ENCODE results near the gene MS4A8.
"Not testable (repeated sequence)": the region's sequence is repeated elsewhere in the genome, so short reads cannot be mapped to it uniquely, and the experiment has no call there.

Gene MS4A8

DNA sequence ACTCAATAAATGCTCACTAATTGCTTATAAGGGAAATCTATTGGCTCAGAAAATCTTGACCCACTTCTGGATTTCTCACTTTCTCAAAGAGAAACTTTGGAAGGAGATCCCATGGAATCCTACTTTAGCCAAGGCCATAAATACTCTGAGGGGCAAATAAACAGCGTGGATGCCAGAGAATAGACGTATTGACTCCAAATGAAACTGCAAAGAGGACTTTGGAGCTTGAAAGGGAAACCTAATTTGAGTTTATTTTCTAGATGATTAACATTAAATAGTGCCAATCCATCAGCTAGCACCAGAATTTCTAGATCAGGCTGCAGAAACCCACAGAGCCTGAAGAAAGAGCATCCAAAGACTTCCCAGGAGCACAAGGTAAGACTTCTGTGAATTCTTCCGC is 25.0 kb downstream of the MS4A8 start, which contains the start of gene MS4A18:
Gene MS4A18, plus strand, starts transcription at position 301 of the 400 bp plus-strand sequence.
- no peak for DNase-seq (ENCODE audit: low read depth, low spot score)

DNA sequence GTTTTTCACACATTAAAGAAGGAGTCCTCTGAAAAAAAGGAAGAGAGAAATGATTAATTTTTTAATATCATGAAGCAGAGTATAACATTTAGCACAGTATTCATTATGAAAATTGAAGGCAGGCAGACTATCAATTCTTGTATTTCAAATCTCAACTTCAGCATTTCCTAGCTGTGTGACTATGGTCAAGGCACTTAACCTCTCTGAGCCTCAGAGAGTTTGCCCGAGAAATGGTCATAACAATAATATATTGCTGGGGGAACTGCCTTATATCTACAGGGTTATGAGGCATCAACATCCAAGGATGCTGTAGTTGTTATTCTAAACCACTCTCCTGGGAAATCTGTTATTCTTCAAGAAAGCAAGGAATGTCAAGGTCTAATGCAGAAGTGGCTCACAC is 26.2 kb downstream of the MS4A8 start:
- no peak for DNase-seq (ENCODE audit: low read depth, low spot score)

DNA sequence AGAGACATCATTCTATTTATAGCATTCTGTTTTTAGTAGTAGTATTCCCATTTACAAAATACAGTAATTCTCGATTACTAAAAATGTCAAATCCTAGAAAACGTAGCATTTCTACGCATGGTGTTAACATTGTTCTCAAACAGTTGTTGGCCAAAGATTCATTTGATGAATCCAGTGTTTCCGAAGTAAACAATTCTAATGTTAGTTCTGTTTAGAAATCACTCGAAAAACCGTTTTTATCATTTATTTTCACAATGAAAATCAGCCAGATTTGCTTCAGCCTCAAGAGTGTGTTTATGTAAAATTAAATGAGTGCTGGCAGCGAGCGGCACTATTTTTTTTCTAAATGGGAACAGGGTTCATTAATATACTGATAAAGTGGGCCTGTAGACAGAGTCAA is 32.2 kb downstream of the MS4A8 start:
- DNase-seq (ENCODE audit: low read depth, low spot score) = no peak

DNA sequence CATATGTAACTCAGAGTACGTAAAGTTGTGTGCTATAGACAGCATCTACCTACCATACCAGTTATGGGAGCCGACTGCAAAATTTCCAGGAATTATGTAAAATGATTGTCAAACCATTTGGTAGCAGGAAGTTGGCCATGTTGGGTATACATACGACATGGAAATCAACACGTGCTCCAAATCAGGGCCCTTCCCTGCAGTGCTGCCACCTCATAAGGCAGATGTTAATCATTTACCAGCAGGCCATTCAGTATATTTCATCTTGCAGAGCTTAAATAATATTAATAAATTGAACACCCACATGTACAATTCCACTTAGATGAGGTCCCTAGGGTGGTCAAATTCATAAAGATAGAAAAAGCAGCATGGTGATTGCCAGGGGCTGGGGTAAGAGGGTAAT is 34.9 kb downstream of the MS4A8 start:
- DNase-seq (ENCODE audit: low read depth, low spot score) = no peak

DNA sequence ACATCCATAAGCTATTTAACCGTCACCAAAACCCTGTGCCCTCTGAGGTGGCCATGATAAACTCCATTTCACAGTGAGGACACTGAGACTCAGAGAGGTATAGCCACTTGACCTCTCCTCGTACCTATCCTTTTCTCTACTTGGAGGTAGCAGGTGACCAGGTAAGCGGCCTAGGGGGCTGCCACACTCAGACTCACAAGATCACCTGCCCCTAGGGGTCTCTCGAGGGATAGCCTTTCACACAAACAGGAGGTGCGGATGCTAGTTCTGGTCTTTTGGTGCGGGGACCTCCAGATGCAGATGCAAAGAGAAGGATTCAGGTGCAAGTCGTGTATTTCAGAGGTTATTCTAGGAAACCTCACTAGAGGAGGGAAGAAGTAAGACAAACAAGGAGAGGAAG is 39.7 kb downstream of the MS4A8 start:
- no peak for DNase-seq (ENCODE audit: low read depth, low spot score)

DNA sequence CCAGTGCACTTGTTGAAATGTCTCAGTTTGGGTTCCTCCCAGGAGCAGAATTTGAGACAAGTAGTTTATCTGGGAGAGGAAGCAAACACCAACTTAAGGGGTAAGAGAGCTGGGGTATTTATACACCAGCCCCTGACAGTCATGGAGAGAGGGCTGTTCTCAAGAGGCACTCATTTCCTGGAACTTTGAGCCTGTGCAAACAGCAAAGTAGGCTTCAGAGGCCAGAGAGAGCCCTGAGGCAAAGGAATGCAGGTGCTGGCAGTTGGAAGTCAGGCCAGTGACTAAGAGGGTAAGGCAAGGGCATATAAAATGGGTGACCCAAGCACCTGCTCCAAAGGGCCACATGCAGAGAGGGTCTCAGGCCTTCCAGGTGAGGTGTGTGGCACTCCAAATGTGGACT is 41.2 kb downstream of the MS4A8 start:
- DNase-seq (ENCODE audit: low read depth, low spot score) = no peak

DNA sequence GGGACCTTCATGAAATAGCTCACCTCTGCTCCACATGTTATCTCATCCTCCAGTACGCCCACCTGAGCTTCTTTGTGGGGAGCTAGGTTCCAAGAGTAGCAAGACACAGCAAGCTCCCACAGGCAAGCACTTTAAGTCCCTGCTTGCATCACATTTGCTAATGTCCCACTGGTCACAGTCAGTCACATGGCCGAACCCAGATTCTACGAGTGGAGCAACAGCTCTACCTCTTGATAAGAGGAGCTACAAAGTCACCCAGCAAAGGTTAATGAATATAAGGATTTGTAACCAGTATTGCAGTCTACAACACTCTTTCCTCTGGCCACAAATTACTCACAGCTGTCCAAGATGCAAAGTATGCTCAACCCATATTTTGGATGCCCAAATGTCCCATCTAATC is 42.0 kb downstream of the MS4A8 start:
- DNase-seq (ENCODE audit: low read depth, low spot score) = no peak

DNA sequence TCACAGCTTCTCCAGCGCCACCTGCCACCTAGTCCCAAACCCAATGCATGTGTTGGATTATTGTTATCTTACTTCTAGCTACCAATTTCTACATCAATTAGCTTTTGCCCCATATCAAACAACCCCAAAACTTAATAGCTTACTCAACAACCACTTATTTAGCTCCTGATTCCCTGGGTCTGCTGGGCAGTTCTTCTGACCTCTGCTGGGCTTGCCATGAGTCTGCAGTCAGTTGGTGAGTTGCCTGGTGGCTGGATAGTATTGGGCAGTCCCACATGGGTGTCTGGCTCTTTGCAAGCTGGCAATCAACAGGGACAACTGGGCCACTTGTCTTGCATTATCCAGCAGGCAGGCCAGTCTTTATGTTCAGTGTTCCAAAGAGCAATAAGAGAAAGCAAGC is 43.6 kb downstream of the MS4A8 start:
- no peak for DNase-seq (ENCODE audit: low read depth, low spot score)

DNA sequence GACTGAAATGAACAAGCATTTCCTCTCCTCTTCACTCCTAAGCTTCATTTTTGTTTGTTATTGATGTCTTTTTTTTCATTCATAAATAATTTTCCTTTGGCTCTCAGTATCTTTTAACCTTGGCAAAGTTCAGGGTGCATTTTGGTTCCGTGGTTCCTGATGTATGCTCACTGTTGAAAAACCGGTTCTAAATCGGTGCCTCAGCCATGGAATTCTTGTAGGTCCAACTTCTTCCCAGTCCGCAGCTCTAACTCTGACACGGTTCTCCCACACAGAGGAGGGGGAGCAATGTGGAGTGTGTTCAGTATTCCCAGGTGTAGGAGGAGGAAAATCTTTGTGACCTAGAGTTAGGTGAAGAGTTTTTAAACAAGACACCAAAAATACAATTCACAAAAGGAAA is 44.7 kb downstream of the MS4A8 start:
- no peak for DNase-seq (ENCODE audit: low read depth, low spot score)

DNA sequence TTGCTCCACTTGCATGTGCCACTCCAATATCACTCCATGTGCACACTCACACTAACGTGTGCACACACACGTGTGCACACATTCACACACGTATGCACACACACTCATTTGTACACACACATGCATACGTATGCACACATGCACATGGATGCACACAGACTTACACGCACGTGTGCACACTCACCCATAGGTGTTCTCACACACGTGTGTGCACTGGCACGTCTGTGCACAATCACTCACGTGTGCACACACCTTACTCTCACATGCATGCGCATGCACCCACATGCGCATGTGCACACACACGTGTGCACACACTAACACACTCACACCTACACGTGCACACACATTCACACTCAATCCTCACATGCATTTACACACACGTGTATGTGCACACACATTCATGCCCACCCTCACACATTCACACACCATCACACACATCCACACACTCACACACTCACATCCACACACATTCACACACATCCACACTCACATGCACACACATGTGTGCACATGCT is 48.0 kb downstream of the MS4A8 start:
- DNase-seq (ENCODE audit: low read depth, low spot score) = no peak

DNA sequence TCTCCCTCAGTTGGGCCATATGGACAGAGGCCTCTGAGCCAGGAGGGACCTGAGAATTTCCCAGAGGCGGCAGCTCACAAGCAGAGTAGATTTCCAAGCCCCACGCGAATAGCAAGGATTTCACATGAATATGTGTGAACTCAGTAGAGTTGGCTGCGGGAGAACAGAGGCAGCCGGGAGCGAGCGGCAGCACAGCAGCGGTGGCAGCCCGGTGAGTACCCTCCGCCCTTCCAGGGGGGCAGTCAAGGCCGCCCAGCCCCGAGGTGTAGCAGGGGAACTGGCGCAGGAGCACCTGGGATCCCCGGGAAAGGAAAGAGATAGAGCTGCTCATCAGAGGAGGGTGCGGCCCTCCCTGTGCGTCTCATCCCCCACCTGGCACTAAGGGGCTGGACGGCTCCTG is 48.8 kb downstream of the MS4A8 start:
- no peak for DNase-seq (ENCODE audit: low read depth, low spot score)

DNA sequence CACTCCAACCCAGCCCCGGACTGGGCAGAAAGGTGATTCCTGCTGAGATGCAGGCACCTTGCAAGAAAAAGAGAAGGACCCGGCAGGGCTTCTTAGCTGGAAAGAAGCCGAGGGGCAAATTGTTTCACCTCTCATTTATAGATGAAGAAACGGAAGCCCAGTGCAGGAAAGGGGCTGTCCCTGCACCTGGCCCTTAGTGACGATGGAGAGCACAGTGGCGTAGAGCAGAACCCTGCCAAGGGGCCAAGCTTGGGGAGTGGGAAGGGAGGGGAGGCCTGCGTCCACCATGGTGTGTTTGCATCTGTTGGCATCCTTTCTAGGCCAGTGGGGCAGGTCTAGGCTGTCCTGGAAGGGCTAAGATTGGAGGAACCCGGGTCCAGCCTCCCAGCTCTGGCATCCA is 49.4 kb downstream of the MS4A8 start:
- DNase-seq (ENCODE audit: low read depth, low spot score) = no peak

DNA sequence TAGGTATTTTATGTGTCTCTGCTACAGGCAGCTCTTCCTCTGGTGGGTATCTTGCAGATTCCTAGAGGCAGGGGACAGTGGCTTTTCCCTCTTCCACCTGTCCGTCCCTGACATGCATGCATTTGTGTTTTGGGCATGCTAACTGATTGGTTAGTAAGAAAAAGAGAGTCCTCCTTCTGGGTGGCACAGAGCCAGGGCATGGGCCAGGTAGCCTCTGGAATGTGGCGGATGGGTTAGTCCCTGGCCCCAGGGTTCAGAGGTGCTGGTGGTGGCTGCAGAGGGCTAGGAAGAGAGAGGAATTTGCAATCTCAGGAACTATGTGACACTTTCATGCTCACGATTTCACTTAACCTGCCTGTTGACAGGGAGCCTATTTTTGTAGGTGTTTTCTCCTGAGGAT is 51.5 kb downstream of the MS4A8 start:
- no peak for DNase-seq (ENCODE audit: low read depth, low spot score)

DNA sequence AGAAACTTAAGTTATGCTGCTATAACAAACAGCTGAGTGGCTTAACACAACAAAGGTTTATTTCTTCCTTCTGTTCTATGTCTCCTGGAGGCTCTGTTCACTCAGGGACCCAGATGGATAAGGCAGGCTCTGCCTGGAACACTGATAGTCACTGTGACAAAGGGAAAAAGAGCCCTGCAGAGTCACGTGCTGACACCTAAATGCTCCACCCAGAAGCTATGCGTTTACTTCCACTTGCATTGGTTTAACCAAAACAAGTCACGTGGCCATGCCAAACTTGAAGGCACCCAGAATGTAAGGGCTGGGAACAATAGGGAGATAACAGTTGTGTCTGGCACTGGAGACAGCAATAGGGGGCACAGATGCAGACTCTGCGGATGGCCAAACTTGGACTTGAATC is 53.9 kb downstream of the MS4A8 start:
- no peak for DNase-seq (ENCODE audit: low read depth, low spot score)

DNA sequence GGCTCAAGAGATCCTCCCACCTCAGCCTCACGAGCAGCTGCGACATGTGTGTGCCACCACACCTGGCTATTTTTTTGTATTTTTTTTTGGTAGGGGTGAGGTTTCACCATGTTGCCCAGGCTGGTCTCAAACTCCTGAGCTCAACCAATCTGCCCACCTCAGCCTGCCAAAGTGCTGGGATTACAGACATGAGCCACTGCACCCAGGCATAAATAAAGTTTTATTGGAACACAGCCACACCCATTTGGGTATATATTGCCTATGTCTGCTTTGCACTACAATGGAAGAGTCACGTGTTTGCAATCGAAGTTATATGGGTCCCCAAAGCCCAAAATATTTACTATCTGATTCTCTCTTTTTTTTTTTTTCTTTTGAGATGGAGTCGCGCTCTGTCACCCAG is 55.5 kb downstream of the MS4A8 start:
- no peak for DNase-seq (ENCODE audit: low read depth, low spot score)

DNA sequence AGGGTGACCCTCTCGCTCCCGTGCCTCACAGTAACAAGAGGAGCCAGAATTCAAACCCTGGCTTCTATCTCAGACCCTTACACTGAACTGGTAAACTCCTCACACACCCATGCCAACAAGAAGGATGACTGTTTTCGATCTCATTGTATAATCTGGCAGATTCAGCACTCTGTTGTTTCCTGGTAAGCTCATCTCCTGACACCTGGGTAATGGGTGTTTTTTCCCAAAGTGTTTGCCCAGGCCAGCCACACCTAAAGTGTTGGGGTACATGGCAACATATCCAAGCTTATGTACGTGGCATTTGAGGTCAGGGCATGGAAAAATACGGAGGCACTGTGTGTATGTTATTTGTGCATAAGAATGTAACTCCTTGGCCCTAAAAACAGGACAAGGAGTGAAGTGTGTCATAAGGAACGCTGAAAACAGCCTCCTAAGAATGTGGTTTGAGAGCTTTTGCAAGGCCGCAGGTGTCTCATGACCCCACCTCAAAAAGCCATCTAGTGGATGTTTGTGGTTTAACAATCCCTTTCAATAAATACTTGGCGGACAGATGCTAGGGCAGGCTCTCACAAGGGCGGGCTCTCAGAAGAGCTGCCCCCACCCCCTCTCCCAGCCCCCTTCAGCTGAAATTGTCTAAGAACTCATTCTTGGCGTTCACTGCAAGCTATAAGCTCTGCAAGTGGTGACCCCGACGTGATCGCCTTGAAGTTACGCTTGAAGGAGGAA is 57.1 kb downstream of the MS4A8 start, which contains the start of gene MS4A15:
Gene MS4A15, plus strand, starts transcription at position 561 of the 726 bp plus-strand sequence. CDS start 6,867 bp downstream, outside the sequence.
- no peak for DNase-seq (ENCODE audit: low read depth, low spot score)

DNA sequence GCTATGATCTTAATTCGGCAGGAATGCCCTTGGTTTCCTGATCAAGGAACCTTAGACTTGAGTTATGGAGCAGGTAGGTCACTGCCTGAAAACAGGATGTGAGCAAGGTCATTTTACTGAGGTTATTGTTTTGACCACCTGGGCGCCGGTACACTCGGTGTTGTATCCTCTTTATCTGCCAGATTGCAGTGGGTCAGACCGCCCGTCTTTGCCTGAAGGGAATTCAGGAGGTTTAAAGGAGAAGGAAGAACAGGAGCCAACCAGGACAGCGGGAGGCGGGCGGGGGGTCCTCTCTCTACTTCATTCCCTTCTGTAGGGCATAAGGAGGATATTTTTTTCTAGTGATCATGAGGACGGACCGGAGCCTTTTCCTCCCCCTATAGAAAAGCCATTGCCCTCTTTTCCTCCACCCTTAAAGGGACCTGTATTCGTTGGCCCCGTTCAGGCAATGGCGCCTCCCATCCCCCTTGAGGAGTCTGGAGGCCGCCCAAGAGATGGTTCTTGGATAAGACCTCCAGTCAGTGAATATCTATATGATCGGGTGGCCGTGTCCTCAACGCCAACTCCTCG is 57.9 kb downstream of the MS4A8 start:
- no peak for DNase-seq (ENCODE audit: low read depth, low spot score)

DNA sequence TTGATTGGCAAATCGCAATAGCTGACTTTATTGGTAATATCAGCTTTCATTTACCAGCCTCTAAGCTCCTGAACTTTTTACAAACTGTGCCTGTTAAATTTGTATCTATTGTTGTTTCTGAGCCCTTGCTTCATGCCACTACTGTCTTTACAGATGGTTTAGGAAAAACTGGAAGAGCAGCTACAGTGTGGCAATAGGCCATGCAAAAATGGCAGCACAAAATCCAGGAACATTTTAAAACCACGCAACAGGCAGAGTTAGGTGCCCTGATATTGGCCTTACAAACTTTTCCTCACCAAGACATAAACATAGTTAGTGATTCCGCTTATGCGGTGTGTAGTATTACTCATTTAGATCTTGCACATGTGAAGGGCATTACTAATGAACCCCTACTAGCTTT is 59.3 kb downstream of the MS4A8 start:
- DNase-seq (ENCODE audit: low read depth, low spot score) = not testable (repeated sequence)

DNA sequence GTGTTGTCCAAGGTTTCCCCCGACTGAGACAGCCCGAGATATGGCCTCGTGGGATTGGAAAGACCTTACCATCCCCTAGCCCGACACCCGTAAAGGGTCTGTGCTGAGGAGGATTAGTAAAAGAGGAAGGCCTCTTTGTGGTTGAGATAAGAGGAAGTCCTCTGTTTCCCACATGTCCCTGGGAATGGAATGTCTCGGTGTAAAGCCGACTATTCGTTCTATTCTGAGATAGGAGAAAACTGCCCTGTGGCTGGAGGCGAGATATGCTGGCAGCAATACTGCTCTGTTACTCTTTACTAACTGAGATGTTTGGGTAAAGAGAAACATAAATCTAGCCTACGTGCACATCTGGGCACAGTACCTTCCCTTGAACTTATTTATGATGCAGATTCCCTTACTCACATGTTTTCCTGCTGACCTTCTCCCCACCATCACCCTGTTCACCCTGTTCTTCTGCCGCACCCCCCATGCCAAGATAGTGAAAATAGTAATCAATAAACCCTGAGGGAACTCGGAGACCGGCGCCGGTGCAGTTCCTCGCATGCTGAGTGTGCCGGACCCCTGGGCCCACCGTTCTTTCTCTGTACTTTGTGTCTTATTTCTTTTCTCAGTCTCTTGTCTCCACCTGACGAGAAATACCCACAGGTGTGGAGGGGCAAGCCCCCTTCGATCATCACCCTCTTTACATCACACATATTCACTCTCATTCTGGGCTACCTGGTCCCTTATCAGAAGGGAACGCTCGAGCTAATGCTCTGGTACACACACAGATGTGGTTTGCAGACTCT is 60.2 kb downstream of the MS4A8 start:
- not testable (repeated sequence) for DNase-seq (ENCODE audit: low read depth, low spot score)

DNA sequence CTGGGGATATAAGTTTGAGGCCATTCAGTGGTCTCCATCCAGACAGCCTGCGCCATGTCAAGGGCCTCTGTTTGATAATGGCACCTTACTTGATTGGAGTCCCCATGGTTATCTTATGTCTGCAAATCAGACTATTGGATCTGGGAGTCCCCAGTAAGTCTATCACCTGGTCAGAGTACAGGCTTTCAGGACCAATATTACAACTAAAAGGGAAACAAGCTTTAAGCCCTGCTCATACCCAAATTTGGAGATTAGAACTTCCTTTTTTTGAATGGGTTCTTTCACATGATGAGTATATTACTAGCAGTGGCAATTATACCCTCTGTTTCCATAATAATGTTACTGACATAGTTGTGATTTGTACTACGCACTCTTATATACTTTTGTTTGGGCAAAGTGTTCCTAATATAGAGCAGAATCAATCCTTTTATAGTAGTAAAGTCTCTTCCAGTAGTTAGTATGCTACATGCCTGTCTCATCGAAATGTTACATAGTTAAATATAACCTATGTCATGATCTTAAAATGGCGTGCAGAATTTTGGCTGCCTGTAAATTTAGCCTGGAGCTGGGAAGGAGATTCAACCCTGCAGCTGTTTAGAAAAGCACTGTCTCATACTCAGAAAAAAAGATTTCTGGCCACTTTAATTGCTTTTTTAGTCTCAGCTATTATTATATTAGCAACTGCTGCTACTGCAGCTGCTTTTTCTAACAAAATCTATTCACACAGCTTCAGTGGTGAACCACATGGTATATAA is 62.2 kb downstream of the MS4A8 start:
- DNase-seq (ENCODE audit: low read depth, low spot score) = no peak

DNA sequence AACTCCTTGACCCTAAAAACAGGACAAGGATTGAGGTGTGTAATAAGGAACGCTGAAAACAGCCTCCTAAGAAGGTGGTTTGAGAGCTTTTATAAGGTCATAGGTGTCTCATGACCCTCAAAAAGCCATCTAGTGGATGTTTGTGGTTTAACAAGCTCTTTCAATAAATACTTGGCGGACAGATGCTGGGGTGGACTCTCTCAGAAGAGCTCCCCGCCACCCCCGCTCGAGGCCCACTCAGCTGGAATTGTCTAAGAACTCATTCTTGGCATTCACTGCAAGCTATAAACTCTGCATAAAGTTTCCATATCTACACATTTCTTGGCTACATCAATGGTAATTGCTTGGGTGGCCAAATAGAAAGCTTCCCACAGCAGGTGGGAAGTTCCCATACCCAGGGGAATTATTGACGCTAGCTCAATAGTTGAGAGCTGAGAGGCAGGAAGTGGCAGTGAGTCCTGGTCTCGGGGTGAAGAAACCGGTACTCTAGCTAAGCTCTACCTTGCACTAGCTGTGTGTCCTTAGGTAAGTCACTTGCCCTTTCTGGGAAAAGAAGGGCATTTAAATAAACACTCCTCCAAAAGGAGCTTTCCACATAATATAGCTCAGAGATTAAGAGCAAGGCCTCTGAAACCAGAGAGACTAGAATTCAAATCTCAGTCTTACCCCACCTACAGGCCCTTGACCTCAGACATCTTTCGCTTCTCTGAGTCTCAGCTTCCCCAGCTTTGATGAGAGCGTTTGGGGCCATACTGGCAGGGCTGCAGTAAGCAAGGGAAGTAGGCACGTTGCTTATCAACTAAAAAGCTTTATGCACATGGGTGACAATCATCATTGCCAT is 63.7 kb downstream of the MS4A8 start:
- no peak for DNase-seq (ENCODE audit: low read depth, low spot score)
